Lower lobe of right lung (tissue), 2 donors: ENCODE measurements around the gene LAMA4. TPM values are rescaled to one million over a fixed set of nuclear protein-coding genes. Genes with fewer than 3 reads are reported as not detected.

Experiments used
- ATAC-seq, 2 donors: fragments of 200-7000 bp; cut with Tn5 transposase; one replicate each; pipeline ENCODE4 v1.9.1; 2020 to 2022; ENCODE audit warnings: mild to moderate bottlenecking in 2 of 2, moderate library complexity in 2 of 2
- DNase-seq: peaks from one replicate; pipeline ENCODE4 v3.0.0-alpha.2; 2020
- H3K27ac ChIP-seq: fragments of 200-600 bp; one replicate; pipeline ENCODE4 v1.8.0; 2022
- H3K27me3 ChIP-seq: fragments of 200-600 bp; one replicate; pipeline ENCODE4 v1.8.0; 2022; ENCODE audit warnings: low read depth
- H3K36me3 ChIP-seq: fragments of 200-600 bp; one replicate; pipeline ENCODE4 v1.8.0; 2022; ENCODE audit warnings: mild to moderate bottlenecking
- H3K4me1 ChIP-seq: fragments of 200-600 bp; one replicate; pipeline ENCODE4 v1.8.0; 2022
- H3K4me3 ChIP-seq: fragments of 200-600 bp; one replicate; pipeline ENCODE4 v1.8.0; 2022; ENCODE audit warnings: mild to moderate bottlenecking
- H3K9me3 ChIP-seq: fragments of 200-600 bp; one replicate; pipeline ENCODE4 v1.8.0; 2022
- intact Hi-C: fragments of 100-400 bp; cut with DNase I; formaldehyde crosslinking; loops from one replicate; pipeline ENCODE4 v1.11.0; 2022
- long read RNA-seq: library from polyadenylated mRNA; unstranded; transcript quantifications from one replicate; pipeline ENCODE4 v2.0.0, GENCODE V29; 2021
- total RNA-seq: library from RNA; stranded (reverse); fragmentation: NEBNext Ultra II Directional; extraction: Animal tissue kit (Norgen Biotek cat#: 25700); gene quantifications from one replicate; pipeline ENCODE4 v1.2.1, GENCODE V29; 2021
- TF ChIP-seq, protein P1 (sequence below): fragments of 200-600 bp; IDR thresholded peaks from one replicate; pipeline ENCODE4 v1.8.0; 2022; ENCODE audit warnings: antibody characterized with exemption, mild to moderate bottlenecking
- donor health status: DM: no; HTN: yes; CAD: no; lungs with severe emphysema.

Gene LAMA4, protein sequence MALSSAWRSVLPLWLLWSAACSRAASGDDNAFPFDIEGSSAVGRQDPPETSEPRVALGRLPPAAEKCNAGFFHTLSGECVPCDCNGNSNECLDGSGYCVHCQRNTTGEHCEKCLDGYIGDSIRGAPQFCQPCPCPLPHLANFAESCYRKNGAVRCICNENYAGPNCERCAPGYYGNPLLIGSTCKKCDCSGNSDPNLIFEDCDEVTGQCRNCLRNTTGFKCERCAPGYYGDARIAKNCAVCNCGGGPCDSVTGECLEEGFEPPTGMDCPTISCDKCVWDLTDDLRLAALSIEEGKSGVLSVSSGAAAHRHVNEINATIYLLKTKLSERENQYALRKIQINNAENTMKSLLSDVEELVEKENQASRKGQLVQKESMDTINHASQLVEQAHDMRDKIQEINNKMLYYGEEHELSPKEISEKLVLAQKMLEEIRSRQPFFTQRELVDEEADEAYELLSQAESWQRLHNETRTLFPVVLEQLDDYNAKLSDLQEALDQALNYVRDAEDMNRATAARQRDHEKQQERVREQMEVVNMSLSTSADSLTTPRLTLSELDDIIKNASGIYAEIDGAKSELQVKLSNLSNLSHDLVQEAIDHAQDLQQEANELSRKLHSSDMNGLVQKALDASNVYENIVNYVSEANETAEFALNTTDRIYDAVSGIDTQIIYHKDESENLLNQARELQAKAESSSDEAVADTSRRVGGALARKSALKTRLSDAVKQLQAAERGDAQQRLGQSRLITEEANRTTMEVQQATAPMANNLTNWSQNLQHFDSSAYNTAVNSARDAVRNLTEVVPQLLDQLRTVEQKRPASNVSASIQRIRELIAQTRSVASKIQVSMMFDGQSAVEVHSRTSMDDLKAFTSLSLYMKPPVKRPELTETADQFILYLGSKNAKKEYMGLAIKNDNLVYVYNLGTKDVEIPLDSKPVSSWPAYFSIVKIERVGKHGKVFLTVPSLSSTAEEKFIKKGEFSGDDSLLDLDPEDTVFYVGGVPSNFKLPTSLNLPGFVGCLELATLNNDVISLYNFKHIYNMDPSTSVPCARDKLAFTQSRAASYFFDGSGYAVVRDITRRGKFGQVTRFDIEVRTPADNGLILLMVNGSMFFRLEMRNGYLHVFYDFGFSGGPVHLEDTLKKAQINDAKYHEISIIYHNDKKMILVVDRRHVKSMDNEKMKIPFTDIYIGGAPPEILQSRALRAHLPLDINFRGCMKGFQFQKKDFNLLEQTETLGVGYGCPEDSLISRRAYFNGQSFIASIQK (N-terminal part only)
- 91.2 TPM for total RNA-seq
- long read RNA-seq, full-length matches to known transcripts = 16 of 58 reads
- long read RNA-seq, partial matches to known transcripts = 34 of 58 reads
- long read RNA-seq, other reads (novel, unspliced or antisense) = 8 of 58 reads

DNA sequence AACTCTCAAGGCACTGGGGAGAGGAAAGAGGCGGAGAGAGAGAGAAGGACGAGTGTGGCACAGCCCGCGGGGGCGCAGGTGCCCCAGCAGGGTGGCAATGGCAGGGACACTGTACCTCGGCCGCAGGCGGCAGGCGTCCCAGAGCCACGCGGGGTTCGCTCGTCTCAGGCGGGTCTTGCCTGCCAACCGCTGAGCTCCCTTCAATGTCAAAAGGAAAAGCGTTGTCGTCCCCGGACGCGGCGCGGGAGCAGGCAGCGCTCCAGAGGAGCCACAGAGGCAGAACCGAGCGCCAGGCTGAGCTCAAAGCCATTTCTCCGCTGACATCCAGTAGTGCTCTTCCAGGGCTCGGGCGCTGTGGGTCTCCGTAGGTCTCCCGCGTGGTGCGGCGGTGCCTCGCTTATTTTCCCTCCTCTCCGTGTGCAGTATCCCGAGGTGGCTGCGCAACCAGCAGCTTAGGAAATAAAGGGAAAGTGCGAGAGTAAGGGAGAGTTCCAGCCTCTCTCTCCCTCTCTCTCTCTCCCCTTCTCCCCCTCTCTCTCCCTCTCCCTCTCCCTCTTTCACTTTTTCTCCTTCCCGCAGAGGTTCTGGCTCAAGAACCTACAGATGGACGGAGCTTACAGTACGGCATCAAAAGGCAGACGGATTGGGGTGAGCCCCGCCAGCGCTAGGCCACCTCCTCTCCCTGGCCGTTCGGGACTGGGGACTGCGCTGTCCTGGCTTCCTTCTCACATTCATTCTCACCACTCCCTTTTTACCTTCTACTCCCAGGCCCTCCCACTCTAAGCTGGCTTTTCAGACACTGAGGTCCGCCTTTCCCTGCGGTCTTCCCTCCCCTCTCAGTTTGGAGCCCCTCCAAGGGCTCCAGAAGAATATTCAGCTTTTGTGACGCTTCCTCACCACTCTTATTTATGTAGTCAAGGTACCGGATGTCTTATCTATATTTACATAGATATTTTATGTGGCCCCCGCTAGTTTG, at the start of gene LAMA4:
Gene LAMA4, minus strand, starts transcription at position 727 of the 976 bp plus-strand sequence. Its CDS starts 417 bp downstream, at position 310.
- Histone ChIP-seq H3K27me3 (no peaks in the 10 kb centered on the region), H3K4me1 (peaks cover 18% of the 10 kb centered on the region), H3K4me3 (peak within 1 kb of the TSS; percentile 72), H3K9me3 (no peaks in the 10 kb centered on the region), H3K36me3 (no peaks in the 10 kb centered on the region), H3K27ac (peak within 1 kb of the TSS; percentile 89)
- DNase-seq = peak; percentile 53
- peak; percentile 71 to 72 for ATAC-seq
- TF ChIP-seq, protein P1, sequence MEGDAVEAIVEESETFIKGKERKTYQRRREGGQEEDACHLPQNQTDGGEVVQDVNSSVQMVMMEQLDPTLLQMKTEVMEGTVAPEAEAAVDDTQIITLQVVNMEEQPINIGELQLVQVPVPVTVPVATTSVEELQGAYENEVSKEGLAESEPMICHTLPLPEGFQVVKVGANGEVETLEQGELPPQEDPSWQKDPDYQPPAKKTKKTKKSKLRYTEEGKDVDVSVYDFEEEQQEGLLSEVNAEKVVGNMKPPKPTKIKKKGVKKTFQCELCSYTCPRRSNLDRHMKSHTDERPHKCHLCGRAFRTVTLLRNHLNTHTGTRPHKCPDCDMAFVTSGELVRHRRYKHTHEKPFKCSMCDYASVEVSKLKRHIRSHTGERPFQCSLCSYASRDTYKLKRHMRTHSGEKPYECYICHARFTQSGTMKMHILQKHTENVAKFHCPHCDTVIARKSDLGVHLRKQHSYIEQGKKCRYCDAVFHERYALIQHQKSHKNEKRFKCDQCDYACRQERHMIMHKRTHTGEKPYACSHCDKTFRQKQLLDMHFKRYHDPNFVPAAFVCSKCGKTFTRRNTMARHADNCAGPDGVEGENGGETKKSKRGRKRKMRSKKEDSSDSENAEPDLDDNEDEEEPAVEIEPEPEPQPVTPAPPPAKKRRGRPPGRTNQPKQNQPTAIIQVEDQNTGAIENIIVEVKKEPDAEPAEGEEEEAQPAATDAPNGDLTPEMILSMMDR = no peak
- intact Hi-C loops = no loop called here

DNA sequence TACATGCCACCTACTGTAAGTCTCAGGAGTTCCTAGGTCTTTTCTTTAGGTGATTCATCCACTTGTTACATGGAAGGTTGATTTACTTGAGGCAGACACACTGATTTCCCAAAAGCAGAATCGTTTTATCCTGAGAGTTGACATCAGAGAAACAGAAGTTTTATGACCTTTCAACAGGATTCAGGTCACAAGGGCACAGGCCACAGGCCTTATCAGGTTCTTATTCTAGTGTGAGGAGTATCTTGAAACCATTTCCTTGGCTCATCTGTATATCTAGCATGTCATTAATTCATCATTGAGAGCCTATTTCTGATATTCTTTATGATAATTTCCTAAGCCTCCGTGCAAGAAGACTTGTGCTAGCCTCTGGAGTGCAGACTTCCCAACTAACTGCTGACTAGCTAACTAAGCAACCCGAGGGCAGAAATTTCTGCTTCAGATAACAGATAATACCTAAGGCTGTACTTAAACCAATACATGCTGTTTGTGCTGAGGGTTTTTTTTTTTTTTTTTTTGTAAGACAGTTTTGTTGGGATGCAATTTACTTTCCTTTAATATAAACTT, 47.9 kb upstream of the LAMA4 start:
- Histone ChIP-seq H3K27me3 (no peaks in the 10 kb centered on the region), H3K4me1 (no peaks in the 10 kb centered on the region), H3K27ac (no peak overlapping the region), H3K4me3 (no peak overlapping the region), H3K36me3 (no peaks in the 10 kb centered on the region), H3K9me3 (no peaks in the 10 kb centered on the region)
- TF ChIP-seq, protein P1 = no peak
- no peak for ATAC-seq
- DNase-seq = no peak
- intact Hi-C loops = no loop called here

- DNase-seq (no peak), ATAC-seq (no peak)
- no peak overlapping the region for H3K4me3 ChIP-seq
- intact Hi-C loops = no loop called here
- TF ChIP-seq, protein P1 = no peak
- H3K27me3 ChIP-seq = no peaks in the 10 kb centered on the region
- H3K36me3 ChIP-seq = no peaks in the 10 kb centered on the region
- H3K4me1 ChIP-seq = no peaks in the 10 kb centered on the region
- no peak overlapping the region for H3K27ac ChIP-seq
- no peaks in the 10 kb centered on the region for H3K9me3 ChIP-seq
Measured at GRCh38 chr6:112300896-112301295, 46.5 kb upstream of the LAMA4 start.

DNA sequence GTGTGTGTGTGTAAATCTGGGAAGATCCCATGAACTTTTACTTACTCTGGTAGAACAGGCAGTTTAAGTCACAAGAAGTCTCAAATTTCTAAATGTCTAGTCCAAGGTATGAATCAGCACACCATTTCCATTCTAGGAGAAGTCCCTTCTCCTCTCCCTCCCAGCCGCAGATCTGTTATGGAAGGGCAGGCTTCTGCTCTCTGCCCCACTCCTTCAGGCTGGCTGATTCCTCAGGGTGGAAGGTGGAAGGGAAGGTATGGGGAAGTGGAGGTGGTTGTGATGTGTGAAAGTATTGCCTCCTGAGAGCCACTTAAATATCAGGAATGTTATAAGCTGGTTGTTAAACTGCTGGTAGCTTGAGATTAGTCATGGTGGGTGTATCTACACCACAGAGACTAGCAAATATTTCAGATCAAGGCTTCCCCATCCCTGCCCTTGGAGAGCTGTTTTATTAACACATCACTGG, 44.5 kb upstream of the LAMA4 start:
- Histone ChIP-seq H3K4me3 (no peak overlapping the region), H3K9me3 (no peaks in the 10 kb centered on the region), H3K27me3 (no peaks in the 10 kb centered on the region), H3K36me3 (no peaks in the 10 kb centered on the region), H3K27ac (no peak overlapping the region), H3K4me1 (no peaks in the 10 kb centered on the region)
- intact Hi-C loops = no loop called here
- ATAC-seq (peak; percentile 42 to 82), DNase-seq (no peak)
- TF ChIP-seq, protein P1 = no peak
